MV-4-11 (cell line): ENCODE measurements around the gene HNRNPU.

ENCODE experiments used
- DNase-seq: peaks from one replicate; lab custom pipeline; 2025; lab: John Stamatoyannopoulos, UW

HNRNPU gene

DNA sequence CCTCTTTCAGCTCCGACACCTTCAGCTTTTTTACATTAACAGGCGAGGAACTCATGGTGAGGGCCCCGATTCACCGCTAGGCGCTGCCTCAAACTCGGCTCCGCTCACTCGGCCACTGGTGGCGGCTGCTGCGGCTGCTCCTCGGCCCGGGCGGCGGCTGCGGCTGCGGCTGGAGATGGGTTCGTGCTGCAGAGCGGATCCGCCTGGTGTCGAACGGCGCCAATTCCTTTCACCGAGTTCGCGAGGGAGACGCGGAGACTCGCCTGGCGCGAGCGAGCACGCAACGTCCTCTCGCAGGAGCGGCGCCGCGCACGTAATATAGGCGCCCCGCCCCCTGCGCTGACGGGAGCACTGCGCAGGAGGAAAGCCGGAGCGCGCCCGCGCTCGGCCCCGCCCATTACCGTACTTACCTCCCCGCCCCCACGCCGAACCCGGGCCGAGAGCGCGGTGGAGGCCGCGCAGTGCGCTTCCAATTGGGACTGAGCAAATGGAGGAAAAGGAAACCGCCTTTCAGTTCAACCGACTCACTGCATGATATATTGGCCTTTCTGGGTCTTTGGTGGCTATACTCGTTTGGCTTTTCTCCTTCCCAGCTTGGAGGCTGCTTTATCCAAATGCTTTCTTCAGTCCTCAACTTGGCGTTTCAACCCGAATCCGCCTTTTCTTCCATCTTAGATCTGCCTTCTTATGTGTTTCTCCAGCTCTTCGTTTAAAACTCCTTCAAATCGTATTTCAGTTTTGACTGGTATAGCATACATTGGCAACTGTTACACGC lies at the start of gene HNRNPU:
HNRNPU (minus strand) TSS at position 291 of the 775 bp plus-strand sequence; CDS start at position 55, 236 bp downstream.
- peak; percentile 94 for DNase-seq

DNA sequence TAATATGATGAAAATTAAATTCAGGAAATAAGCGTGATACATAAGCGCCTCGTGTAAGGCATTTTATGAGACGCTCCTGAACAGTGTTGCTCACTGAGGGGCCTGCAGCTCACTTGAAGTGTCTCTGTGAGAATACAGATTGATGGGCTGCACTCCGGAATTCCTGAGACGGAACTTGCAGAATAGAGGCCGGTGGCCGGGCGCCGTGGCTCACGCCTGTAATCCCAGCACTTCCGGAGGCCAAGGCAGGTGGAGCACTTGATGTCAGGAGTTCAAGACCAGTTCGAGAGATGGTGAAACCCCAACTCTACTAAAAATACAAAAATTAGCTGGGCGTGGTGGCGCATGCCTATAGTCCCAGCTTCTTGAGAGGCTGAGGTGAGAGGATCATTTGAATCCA lies 49.5 kb upstream of the HNRNPU start:
- DNase-seq: no peak

GRCh38 chr1:244904119-244904518 lies 39.8 kb upstream of the HNRNPU start:
- DNase-seq: no peak

GRCh38 chr1:244901400-244902015 lies 37.2 kb upstream of the HNRNPU start:
- no peak for DNase-seq

GRCh38 chr1:244897476-244898254 lies 33.3 kb upstream of the HNRNPU start:
- DNase-seq: no peak

DNA sequence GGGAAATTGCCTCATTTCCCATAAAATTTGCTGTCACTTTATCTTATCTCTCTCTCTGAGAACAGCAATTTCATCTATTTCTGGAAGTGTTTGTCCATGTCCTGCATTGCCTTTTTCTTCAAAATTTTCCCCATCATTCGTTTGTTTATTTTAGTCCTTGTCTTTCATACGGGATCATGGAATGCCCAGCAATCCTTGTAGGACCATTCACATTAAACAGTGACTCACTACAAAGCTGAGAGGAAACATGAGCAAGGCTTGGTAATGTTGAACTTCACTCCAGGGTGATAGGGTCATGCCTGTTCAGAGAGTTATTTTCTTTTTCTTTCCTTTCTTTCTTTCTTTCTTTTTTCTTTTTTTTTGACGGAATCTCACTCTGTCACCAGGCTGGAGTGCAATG lies 32.2 kb upstream of the HNRNPU start:
- no peak for DNase-seq

- no peak for DNase-seq
Observed at GRCh38 chr1:244893836-244894235, 29.5 kb upstream of the HNRNPU start.

- no peak for DNase-seq
Observed at GRCh38 chr1:244887281-244887680, 22.9 kb upstream of the HNRNPU start.

DNA sequence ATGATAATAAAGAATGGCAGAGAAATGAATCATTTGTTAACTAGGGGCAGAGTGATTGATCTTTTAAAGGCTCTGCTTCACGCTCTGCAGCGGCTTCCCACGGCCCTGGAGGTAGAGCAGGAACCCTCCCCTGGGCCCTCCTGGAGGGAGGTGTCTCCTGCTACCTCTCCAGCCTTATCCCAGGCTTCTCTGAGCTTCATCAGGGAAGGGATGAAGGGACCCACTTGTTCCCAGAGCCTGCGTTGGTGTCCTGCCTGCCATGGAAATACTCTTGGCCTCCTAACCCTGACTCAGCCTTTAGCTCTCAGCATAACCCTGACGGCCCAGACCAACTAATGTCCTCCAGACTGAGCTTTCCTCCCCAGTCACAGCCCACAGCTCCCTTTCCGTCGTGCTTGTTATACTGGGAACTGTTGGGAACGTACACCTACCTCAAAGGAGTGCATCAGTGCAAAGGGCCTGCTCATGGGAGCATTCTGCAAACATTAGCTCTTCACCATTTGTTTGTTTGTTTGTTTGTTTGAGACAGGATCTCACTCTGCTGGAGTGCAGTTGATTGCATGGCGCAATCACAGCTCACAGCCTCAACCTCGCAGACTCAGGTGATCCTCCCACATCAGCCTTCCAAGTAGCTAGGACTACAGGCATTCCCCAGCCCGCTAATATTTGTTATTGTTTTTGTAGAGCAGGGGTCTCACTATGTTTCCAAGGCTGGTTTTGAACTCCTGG lies 17.4 kb upstream of the HNRNPU start:
- DNase-seq: no peak

DNA sequence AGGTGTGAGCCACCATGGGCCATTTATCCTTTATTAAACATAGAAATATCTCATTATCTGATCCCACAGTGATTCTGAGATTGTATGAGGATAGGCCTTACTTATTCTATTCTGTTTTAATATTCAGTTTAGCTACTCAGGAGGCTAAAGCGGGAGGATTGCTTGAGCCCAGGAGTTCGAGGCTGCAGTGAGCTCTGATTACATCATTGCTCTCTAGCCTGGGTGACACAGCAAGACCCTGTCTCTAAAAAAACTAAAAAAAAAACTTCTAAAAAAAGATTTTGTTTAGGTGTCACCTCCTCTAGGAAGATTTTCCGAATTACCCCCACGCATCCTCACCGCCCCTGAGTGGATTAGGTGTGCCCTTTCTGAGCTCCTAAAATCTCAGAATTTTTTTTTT lies 14.3 kb upstream of the HNRNPU start:
- no peak for DNase-seq

GRCh38 chr1:244876228-244876910 lies 12.0 kb upstream of the HNRNPU start:
- no peak for DNase-seq

- DNase-seq: no peak
Observed at GRCh38 chr1:244874974-244875579, 10.7 kb upstream of the HNRNPU start.

DNA sequence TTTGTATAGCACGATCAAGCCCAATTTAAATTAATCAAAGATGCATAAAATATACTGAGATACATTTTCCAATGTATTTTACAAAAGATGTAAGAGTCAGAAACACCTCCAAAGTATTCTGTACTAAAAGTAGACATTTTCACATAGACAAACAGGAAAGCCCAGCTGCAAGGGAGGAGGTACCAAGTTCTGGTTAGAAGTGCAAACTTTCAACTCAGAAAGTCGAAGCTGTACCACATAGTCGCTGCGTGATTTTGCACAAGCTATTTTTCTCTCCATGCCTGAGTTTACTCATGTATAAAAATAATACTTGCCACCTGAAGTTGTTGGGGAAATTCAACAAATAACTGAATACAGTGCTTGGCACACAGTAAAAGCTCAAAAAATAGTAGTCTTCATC lies 5.6 kb upstream of the HNRNPU start:
- no peak for DNase-seq

- no peak for DNase-seq
Observed at GRCh38 chr1:244869364-244869827, 5.1 kb upstream of the HNRNPU start.

- no peak for DNase-seq
Observed at GRCh38 chr1:244868484-244869363, 4.4 kb upstream of the HNRNPU start.

GRCh38 chr1:244866355-244866754 lies 2.0 kb upstream of the HNRNPU start:
- DNase-seq: no peak

- no peak for DNase-seq
Observed at GRCh38 chr1:244865820-244866219, 1.5 kb upstream of the HNRNPU start.

DNA sequence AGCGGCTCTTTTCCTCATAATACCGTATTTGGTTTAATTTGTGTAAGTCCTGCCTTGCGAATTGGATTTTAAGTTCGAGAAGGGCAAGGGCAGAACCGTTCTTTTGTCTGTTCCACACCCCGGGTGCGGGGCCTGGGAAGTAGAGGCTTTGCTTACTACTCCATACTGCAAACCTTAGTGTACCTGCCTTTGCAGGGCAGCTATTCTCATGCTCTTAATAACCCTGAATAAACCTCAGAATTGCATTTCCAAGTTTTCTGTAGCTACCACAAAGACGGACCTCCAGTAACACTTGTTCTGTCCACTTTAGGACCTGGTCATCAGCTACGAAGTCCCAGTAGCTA lies 657 bp upstream of the HNRNPU start:
- no peak for DNase-seq

DNA sequence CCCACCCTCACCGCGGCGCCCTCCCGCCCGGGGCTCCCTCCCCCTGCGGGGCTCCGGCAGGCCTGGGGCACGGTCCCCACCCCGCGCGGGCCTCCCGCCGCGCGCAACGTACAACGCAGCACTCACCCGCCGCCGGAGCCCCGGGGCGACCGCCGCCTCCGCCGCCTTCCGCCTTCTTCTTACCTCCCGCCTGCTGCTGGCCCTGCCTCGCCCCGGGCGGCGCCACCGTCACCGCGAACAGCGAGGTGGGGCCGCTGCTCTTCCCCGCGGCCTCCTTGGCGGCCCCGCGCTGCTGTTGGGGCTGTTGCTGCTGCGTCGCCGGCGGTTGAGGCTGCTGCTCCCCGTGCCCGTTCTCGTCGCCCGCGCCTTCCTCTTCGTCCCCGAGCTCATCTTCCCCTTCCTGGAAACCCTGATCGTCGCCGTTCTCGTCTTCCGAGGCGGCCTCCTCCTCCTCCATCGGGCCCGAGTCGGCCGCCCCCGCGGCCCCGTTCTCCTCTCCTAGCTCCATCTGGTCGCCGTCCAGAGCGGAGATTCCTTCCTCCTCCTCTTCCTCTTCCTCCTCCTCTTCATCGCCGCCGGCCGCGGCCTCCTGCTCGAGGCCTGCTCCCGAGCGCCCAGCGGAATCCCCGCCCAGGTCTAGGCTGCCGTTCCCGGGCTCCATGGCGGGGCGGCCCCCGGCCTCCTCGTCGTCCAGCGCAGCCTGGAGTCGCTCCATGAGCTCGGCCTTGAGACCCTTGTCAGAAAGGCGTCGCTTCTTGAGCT lies 671 bp downstream of the HNRNPU start:
- DNase-seq: no peak
